Vagina (tissue), 2 donors: ENCODE results near the gene SLC25A5. TPM values are rescaled to one million over a fixed set of nuclear protein-coding genes. Genes with fewer than 3 reads are reported as not detected.

Experiments
- DNase-seq, 2 donors: peaks; one replicate each; pipeline ENCODE4 v3.0.0-alpha.2; 2017; ENCODE audit errors: extremely low spot score in 2 of 2
- H3K27ac ChIP-seq: fragments of 200-600 bp; sonication (generic); one replicate; pipeline ENCODE4 v1.5.1; 2019
- H3K27me3 ChIP-seq: fragments of 200-600 bp; sonication (generic); one replicate; pipeline ENCODE4 v1.5.1; 2019
- H3K36me3 ChIP-seq, 2 donors: fragments of 200-600 bp; sonication (generic); one replicate each; pipeline ENCODE4 v1.5.1; 2017 to 2019
- H3K4me1 ChIP-seq: fragments of 200-600 bp; sonication (generic); one replicate; pipeline ENCODE4 v1.5.1; 2019
- H3K4me3 ChIP-seq, 2 donors: fragments of 200-600 bp; sonication (generic); 1 replicate in 1 of 2; 2 replicates in 1 of 2; pipeline ENCODE4 v1.5.1; 2016 to 2019
- H3K9me3 ChIP-seq: fragments of 200-600 bp; sonication (generic); one replicate; pipeline ENCODE4 v1.5.1; 2019
- CTCF ChIP-seq, 3 experiments: fragments of 450-650 bp in 2 of 3; fragments of 200-600 bp in 1 of 3; sonication (generic) in 1 of 3; IDR thresholded peaks; one replicate each; pipeline ENCODE4 v1.5.1; 2017 to 2019; ENCODE audit warnings: antibody characterized with exemption in 3 of 3, mild to moderate bottlenecking in 2 of 3, moderate library complexity in 2 of 3
- POLR2A ChIP-seq, 2 donors: fragments of 450-650 bp; IDR thresholded peaks; one replicate each; pipeline ENCODE4 v1.6.1; 2017; ENCODE audit warnings: antibody characterized with exemption in 2 of 2, mild to moderate bottlenecking in 2 of 2, moderate library complexity in 2 of 2
- POLR2AphosphoS5 ChIP-seq, 2 donors: sonication (generic); formaldehyde crosslinking; IDR thresholded peaks; one replicate each; pipeline ENCODE4 v1.9.0; 2017; ENCODE audit warnings: antibody characterized with exemption in 2 of 2, mild to moderate bottlenecking in 2 of 2, low read depth in 1 of 2; ENCODE audit not compliant: insufficient read depth in 1 of 2
- intact Hi-C: fragments of 100-400 bp; cut with DNase I; formaldehyde crosslinking; loops from one replicate; pipeline ENCODE4 v1.15.1; 2023
- total RNA-seq: library from RNA; depleted of rRNA; stranded (reverse); fragments of >200 nt; gene quantifications from one replicate; pipeline ENCODE4 v1.2.3, GENCODE V29; 2016

SLC25A5 gene
- total RNA-seq, 1 donor from 2014 or later = 303 TPM

DNA sequence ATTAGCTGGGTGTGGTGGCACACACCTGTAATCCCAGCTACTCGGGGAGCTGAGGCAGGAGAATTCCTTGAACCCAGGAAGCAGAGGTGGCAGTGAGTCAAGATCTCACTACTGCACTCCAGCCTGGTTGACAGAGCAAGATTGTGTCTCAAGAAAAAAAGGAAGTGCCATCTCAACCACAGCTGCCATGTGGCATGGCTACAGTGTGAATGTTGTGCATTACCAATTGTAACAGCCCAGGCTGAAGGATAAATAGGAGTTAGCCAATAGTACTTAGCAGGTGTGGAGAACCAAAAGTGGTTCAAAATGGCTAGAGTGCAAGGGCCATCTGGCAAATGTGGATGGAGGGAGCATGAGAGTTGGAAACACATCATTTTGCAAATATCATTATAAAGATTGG, 28.9 kb downstream of the SLC25A5 start:
- no peak for TF ChIP-seq CTCF (IDR thresholded peaks at IDR 0.05)
- TF ChIP-seq POLR2A (IDR thresholded peaks at IDR 0.05) = no peak
- no peak for TF ChIP-seq POLR2AphosphoS5 (IDR thresholded peaks at IDR 0.05; ENCODE audit: insufficient read depth in 1 of 2, low read depth in 1 of 2)
- Histone ChIP-seq H3K27me3 (no peaks in the 10 kb centered on the region), H3K4me3 (no peak overlapping the region), H3K4me1 (no peaks in the 10 kb centered on the region), H3K36me3 (no peaks in the 10 kb centered on the region), H3K27ac (no peak overlapping the region), H3K9me3 (no peaks in the 10 kb centered on the region)
- DNase-seq = no peak
- intact Hi-C loops = no loop called here

DNA sequence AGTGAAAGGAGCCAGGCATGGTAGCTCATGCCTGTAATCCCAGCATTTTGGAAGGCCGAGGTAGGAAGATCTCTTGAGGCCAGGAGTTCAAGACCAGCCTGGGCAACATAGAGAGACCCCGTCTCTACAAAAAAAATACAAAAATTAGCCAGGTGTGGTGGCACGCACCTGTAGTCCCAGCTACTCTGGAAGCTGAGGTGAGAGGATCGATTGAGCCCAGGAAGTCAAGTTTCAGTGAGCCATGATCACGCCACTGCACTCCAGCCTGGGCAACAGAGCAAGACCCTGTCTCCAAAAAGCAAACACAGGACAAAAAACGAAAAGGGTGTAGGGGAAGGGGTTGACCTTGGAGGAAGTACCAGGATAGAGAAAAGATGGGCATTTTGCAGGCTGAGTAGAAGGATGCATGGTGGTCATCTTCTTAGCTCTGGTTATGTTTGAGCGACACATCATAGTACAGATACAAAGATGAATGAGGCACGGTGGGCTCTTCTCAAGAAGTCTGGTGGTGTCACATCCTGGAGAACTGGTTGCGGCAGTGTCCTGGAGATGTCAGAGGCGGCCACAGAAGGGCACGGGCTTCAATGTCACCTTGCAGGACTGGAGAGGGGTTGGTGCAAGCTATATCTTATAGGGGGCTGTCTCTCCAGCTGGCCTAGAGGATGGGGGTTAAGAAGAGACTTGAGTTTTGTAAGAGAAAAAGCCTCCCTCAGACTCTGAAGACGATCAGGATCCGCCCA, 32.0 kb downstream of the SLC25A5 start:
- Histone ChIP-seq H3K27me3 (no peaks in the 10 kb centered on the region), H3K36me3 (no peaks in the 10 kb centered on the region), H3K4me3 (no peak overlapping the region), H3K9me3 (no peaks in the 10 kb centered on the region), H3K27ac (no peak overlapping the region), H3K4me1 (peaks cover 10% of the 10 kb centered on the region)
- intact Hi-C loops = loop anchor here (5.0 kb wide), 1 partner anchor 1978 kb away; no protein-coding TSS in a partner anchor
- DNase-seq = no peak
- TF ChIP-seq POLR2A (IDR thresholded peaks at IDR 0.05) (no peak), POLR2AphosphoS5 (IDR thresholded peaks at IDR 0.05; ENCODE audit: insufficient read depth in 1 of 2, low read depth in 1 of 2) (no peak), CTCF (IDR thresholded peaks at IDR 0.05) (no peak)

DNA sequence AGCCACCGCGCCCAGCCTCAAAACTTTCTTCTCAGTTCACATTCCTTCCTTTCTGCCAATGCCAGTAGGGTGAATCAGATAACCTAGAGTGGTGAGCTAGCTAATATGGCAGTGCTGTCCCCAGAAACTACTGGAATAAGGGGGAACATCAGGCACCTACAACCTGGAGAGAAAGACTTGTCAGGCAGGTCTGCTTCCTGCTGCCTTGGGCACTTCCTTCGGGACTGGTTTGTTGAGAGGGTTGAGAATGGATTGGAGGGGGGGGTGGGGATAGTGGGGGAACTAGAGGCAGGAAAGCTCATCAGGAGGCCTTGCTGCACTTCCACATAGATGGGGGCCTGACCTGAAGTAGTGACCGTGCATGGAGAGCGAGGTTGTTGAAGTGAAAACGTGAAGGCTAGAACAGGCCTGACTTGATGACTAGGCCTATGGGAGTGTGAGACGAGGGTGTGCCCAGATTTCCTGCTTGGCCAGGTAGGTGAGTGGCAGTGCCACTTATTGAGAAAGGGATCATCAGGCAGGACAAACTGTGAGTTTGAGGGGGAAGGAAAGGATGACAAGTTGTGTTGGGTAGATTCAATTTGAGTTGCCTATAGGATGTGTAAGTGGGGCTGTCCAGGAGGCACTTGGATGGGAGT, 33.4 kb downstream of the SLC25A5 start:
- TF ChIP-seq POLR2AphosphoS5 (IDR thresholded peaks at IDR 0.05; ENCODE audit: insufficient read depth in 1 of 2, low read depth in 1 of 2) = no peak
- TF ChIP-seq CTCF (IDR thresholded peaks at IDR 0.05) = no peak
- no peak for TF ChIP-seq POLR2A (IDR thresholded peaks at IDR 0.05)
- Histone ChIP-seq H3K4me1 (peaks cover 10% of the 10 kb centered on the region), H3K4me3 (no peak overlapping the region), H3K27me3 (no peaks in the 10 kb centered on the region), H3K27ac (no peak overlapping the region), H3K9me3 (no peaks in the 10 kb centered on the region), H3K36me3 (no peaks in the 10 kb centered on the region)
- DNase-seq = no peak
- intact Hi-C loops = loop anchor here (5.0 kb wide), 1 partner anchor 1979 kb away; no protein-coding TSS in a partner anchor

DNA sequence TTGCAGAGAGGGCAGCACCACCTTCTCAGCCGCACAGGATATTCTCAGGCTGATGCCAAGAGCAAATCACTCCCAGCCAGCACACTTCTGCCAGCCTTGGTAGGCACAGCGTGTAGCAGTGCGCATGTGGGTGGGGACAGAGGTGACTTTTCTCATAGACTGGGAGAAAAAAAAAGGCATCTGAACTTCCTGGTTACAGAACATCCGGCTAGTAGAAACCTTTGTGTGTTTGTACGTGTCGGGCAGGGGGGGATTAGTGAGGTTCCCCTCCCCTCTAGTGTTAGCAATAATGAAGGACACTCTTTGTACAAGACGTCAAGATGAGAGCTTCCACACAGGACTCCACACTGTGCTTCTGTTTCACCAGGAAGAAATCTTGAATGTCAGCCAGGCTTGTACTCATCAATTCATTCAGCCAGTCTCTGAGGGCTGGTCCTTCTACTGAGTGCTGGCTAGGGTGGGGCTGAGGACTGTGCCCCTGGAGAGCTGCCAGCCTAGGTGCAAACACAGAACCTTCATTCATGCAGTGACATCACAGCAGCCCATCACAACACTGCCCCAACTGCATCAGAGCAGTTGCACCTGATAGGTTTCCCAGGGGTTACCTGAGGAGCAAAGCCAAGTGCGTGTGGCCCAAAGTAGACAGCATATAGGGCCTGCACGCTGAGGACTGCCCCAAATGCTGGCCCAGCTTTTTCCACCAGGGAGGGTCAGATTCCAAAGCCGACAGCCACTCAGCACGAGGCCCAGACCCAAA, 34.7 kb downstream of the SLC25A5 start:
- Histone ChIP-seq H3K9me3 (no peaks in the 10 kb centered on the region), H3K4me3 (no peak overlapping the region), H3K4me1 (peaks cover 10% of the 10 kb centered on the region), H3K27ac (no peak overlapping the region), H3K27me3 (no peaks in the 10 kb centered on the region), H3K36me3 (no peaks in the 10 kb centered on the region)
- DNase-seq = no peak
- TF ChIP-seq POLR2A (IDR thresholded peaks at IDR 0.05) (no peak), CTCF (IDR thresholded peaks at IDR 0.05) (no peak), POLR2AphosphoS5 (IDR thresholded peaks at IDR 0.05; ENCODE audit: insufficient read depth in 1 of 2, low read depth in 1 of 2) (no peak)
- intact Hi-C loops = loop anchor here (5.0 kb wide), 1 partner anchor 1981 kb away; no protein-coding TSS in a partner anchor
